ENCODE measurements around the gene USP5. TPM values are rescaled to one million over a fixed set of nuclear protein-coding genes. Genes with fewer than 3 reads are reported as not detected.
"Not testable (repeated sequence)": the region's sequence is repeated elsewhere in the genome, so short reads cannot be mapped to it uniquely, and the experiment has no call there.

Gene USP5
- polyA plus RNA-seq, 2 of the 4 experiments (the other 2 are of a cell fraction) = 58.6 to 78.2 TPM

GRCh38 chr12:6905414-6906040, 53.6 kb downstream of the USP5 start:
- CTCF ChIA-PET = interaction anchor here (1.1 to 22.2 kb wide), 6 partner anchors 14 to 208 kb away, joined by 3 to 232 read pairs (median 36); partner anchors contain the start of genes SPSB2 and TPI1
- H3K4me2 ChIP-seq = peak overlapping the region; percentile 95
- POLR2A ChIA-PET = interaction anchor here (0.7 to 1.5 kb wide), 6 partner anchors 9 to 216 kb away, joined by 3 to 6 read pairs (median 4); partner anchors contain the start of genes C12orf57, ENO2, RNU7-1 and SPSB2

GRCh38 chr12:6908141-6908540, 56.2 kb downstream of the USP5 start:
- WGBS (ENCODE audit: missing lambda C conversion rate) = 97% methylated on average over 11 of the region's 11 CpGs
- ChIA-PET POLR2A (interaction anchor here (0.5 to 1.4 kb wide), 2 partner anchors 27 to 36 kb away, joined by 4 to 6 read pairs; partner anchors contain the start of genes C12orf57 and RNU7-1), CTCF (interaction anchor here (1.2 to 22.2 kb wide), 4 partner anchors 9 to 37 kb away, joined by 4 to 232 read pairs (median 78); partner anchors contain the start of genes SPSB2 and TPI1)
- H3K4me2 ChIP-seq; FAIRE-seq; H3K4me3 ChIP-seq; ATAC-seq; H3K27ac ChIP-seq; DNase-seq (ENCODE audit: low read depth in 1 of 2, low spot score in 1 of 2); H3K9me3 ChIP-seq: not testable (repeated sequence)
- H3K4me1 ChIP-seq = peaks cover 11% of the 10 kb centered on the region; the same call in 2 of the 3 replicates

More at GRCh38 chr12:6905414-6906040, 53.6 kb downstream of the USP5 start:
- H3K9me3 ChIP-seq = no peaks in the 10 kb centered on the region
- no peak for TF ChIP-seq POLR2A (IDR thresholded peaks at IDR 0.05; ENCODE audit: low read length)
- H3K4me3 ChIP-seq = peak overlapping the region; percentile 78
- H3K27ac ChIP-seq = peak overlapping the region; percentile 82 to 91
- no peak for FAIRE-seq
- no peak for ATAC-seq
- DNase-seq (ENCODE audit: low read depth in 1 of 2, low spot score in 1 of 2) = no peak
- H3K4me1 ChIP-seq = peaks cover 11% of the 10 kb centered on the region; the same call in 2 of the 3 replicates
- 62% methylated on average over 5 of the region's 5 CpGs for WGBS (ENCODE audit: missing lambda C conversion rate)

- POLR2A ChIA-PET = interaction anchor here (1.4 kb wide), 1 partner anchor 34 kb away, joined by 6 read pairs; the partner anchor contains the start of genes C12orf57 and RNU7-1
- TF ChIP-seq USF2 (IDR thresholded peaks at IDR 0.05) (no peak), HOXB13 (CRISPR knock-in tag; IDR thresholded peaks at IDR 0.05; ENCODE audit: low read depth) (no peak), SREBF2 (IDR thresholded peaks at IDR 0.05) (no peak), POLR2A (IDR thresholded peaks at IDR 0.05; ENCODE audit: low read length) (no peak), TP53 (CRISPR knock-in tag; IDR thresholded peaks at IDR 0.05) (no peak), FOSB (CRISPR knock-in tag; IDR thresholded peaks at IDR 0.05) (no peak), RAD21 (conservative IDR thresholded peaks at IDR 0.05 in 1 of 2, IDR thresholded peaks at IDR 0.05 in 1 of 2) (no peak), REST (IDR thresholded peaks at IDR 0.05) (no peak), ELK1 (IDR thresholded peaks at IDR 0.05; ENCODE audit: low read depth, low read length) (no peak), MYC (IDR thresholded peaks at IDR 0.05; ENCODE audit: borderline replicate concordance, low read length) (no peak), POLR2AphosphoS2 (conservative IDR thresholded peaks at IDR 0.05; ENCODE audit: low read length) (no peak), PHF8 (IDR thresholded peaks at IDR 0.05; ENCODE audit: borderline replicate concordance, low read depth) (no peak), TFCP2L1 (CRISPR knock-in tag; IDR thresholded peaks at IDR 0.05) (no peak)
- FAIRE-seq = no peak
- CTCF ChIA-PET = interaction anchor here (0.6 to 22.2 kb wide), 6 partner anchors 10 to 198 kb away, joined by 3 to 232 read pairs (median 35); partner anchors contain the start of genes SPSB2 and TPI1
- Histone ChIP-seq H3K4me1 (peaks cover 12% of the 10 kb centered on the region), H3K4me3 (no peak overlapping the region), H3K27ac (no peak overlapping the region), H3K9me3 (no peaks in the 10 kb centered on the region), H3K4me2 (no peak overlapping the region)
- DNase-seq (ENCODE audit: low read depth in 1 of 2, low spot score in 1 of 2) = no peak
- no peak for ATAC-seq
- 81% methylated on average over 4 of the region's 4 CpGs for WGBS (ENCODE audit: missing lambda C conversion rate)
These were observed 57.6 kb downstream of the USP5 start for GRCh38 chr12:6909421-6910145.

Data from A549 (cell line).